Measurements from ENCODE around the gene JAKMIP1. TPM values are rescaled to one million over a fixed set of nuclear protein-coding genes. Genes with fewer than 3 reads are reported as not detected.

Gene JAKMIP1
- polyA plus RNA-seq, 1 experiment, result not detected

DNA sequence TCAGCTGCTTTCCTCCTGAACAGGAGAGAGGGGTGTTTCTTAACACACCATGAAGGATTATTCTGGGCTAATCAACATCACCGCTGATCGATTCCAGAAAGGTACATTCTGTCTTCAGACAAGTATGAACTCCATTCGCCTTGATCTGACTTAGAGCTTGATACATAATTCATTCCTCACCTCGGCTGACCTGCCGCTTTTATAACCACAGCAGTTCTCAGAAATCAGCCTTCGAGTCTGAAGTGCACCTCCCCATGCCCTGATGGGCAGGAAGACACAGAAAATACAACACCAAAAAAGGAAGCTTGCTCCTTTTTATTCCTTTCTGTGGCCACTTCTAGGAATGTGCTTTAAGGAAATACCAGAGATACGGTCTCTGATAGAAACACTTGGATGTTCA is 85.7 kb downstream of the JAKMIP1 start:
- Histone ChIP-seq H3K4me3 (ENCODE audit: low read depth, low read length) (no peak overlapping the region), H3K27me3 (ENCODE audit: control insufficient read depth, insufficient read depth, low read length) (no peaks in the 10 kb centered on the region), H3K27ac (ENCODE audit: low read depth, low read length) (no peak overlapping the region), H3K9me3 (ENCODE audit: control insufficient read depth, insufficient read depth, low read length) (no peaks in the 10 kb centered on the region; the same call in 1 of the 2 replicates)
- ChIA-PET CTCF (no interaction called here), POLR2A (no interaction called here)
- TF ChIP-seq, protein P1, sequence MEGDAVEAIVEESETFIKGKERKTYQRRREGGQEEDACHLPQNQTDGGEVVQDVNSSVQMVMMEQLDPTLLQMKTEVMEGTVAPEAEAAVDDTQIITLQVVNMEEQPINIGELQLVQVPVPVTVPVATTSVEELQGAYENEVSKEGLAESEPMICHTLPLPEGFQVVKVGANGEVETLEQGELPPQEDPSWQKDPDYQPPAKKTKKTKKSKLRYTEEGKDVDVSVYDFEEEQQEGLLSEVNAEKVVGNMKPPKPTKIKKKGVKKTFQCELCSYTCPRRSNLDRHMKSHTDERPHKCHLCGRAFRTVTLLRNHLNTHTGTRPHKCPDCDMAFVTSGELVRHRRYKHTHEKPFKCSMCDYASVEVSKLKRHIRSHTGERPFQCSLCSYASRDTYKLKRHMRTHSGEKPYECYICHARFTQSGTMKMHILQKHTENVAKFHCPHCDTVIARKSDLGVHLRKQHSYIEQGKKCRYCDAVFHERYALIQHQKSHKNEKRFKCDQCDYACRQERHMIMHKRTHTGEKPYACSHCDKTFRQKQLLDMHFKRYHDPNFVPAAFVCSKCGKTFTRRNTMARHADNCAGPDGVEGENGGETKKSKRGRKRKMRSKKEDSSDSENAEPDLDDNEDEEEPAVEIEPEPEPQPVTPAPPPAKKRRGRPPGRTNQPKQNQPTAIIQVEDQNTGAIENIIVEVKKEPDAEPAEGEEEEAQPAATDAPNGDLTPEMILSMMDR (IDR thresholded peaks at IDR 0.05; ENCODE audit: low read depth, low read length), result no peak
- DNase-seq (ENCODE audit: low read depth, low spot score), result no peak

DNA sequence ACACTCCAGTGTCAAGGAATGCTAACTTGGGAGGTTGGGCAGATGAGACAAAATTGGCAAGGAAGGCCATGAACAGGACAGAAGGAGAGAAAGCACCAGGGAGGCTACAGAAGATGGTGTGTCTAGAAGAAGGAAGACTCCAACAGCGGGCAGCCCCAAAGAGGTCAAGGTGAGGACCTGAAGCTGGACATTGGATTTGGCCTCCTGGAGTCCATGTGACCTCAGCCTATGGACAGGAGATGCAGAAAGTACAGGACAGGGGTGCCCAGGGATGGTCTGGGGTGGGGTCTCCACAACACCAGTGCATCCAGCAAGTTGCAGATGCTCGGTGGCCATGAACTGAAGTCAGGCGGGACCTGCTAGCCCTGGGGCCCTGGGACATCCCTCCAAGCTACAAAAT is 86.2 kb downstream of the JAKMIP1 start:
- no peaks in the 10 kb centered on the region for H3K27me3 ChIP-seq (ENCODE audit: control insufficient read depth, insufficient read depth, low read length)
- no peak overlapping the region for H3K4me3 ChIP-seq (ENCODE audit: low read depth, low read length)
- TF ChIP-seq, protein P1 (IDR thresholded peaks at IDR 0.05; ENCODE audit: low read depth, low read length), result no peak
- ChIA-PET CTCF (no interaction called here), POLR2A (no interaction called here)
- no peak overlapping the region for H3K27ac ChIP-seq (ENCODE audit: low read depth, low read length)
- no peak for DNase-seq (ENCODE audit: low read depth, low spot score)
- H3K9me3 ChIP-seq (ENCODE audit: control insufficient read depth, insufficient read depth, low read length), result no peaks in the 10 kb centered on the region; the same call in 1 of the 2 replicates

- H3K4me3 ChIP-seq (ENCODE audit: low read depth, low read length), result no peak overlapping the region
- ChIA-PET POLR2A (no interaction called here), CTCF (no interaction called here)
- H3K27ac ChIP-seq (ENCODE audit: low read depth, low read length), result no peak overlapping the region
- H3K9me3 ChIP-seq (ENCODE audit: control insufficient read depth, insufficient read depth, low read length), result no peaks in the 10 kb centered on the region; the same call in 1 of the 2 replicates
- no peaks in the 10 kb centered on the region for H3K27me3 ChIP-seq (ENCODE audit: control insufficient read depth, insufficient read depth, low read length)
- no peak for DNase-seq (ENCODE audit: low read depth, low spot score)
- TF ChIP-seq, protein P1 (IDR thresholded peaks at IDR 0.05; ENCODE audit: low read depth, low read length), result no peak
Measured at GRCh38 chr4:6113641-6114040, 86.7 kb downstream of the JAKMIP1 start.

- ChIA-PET POLR2A (no interaction called here), CTCF (no interaction called here)
- Histone ChIP-seq H3K9me3 (ENCODE audit: control insufficient read depth, insufficient read depth, low read length) (no peaks in the 10 kb centered on the region; the same call in 1 of the 2 replicates), H3K4me3 (ENCODE audit: low read depth, low read length) (no peak overlapping the region), H3K27ac (ENCODE audit: low read depth, low read length) (no peak overlapping the region), H3K27me3 (ENCODE audit: control insufficient read depth, insufficient read depth, low read length) (no peaks in the 10 kb centered on the region)
- TF ChIP-seq, protein P1 (IDR thresholded peaks at IDR 0.05; ENCODE audit: low read depth, low read length), result no peak
- DNase-seq (ENCODE audit: low read depth, low spot score), result no peak
Measured at GRCh38 chr4:6112606-6113290, 87.6 kb downstream of the JAKMIP1 start.

- TF ChIP-seq, protein P1 (IDR thresholded peaks at IDR 0.05; ENCODE audit: low read depth, low read length), result no peak
- no peak overlapping the region for H3K4me3 ChIP-seq (ENCODE audit: low read depth, low read length)
- H3K27ac ChIP-seq (ENCODE audit: low read depth, low read length), result no peak overlapping the region
- ChIA-PET POLR2A (no interaction called here), CTCF (no interaction called here)
- no peak for DNase-seq (ENCODE audit: low read depth, low spot score)
- H3K9me3 ChIP-seq (ENCODE audit: control insufficient read depth, insufficient read depth, low read length), result no peaks in the 10 kb centered on the region; the same call in 1 of the 2 replicates
- H3K27me3 ChIP-seq (ENCODE audit: control insufficient read depth, insufficient read depth, low read length), result no peaks in the 10 kb centered on the region
Measured at GRCh38 chr4:6111354-6111960, 88.9 kb downstream of the JAKMIP1 start.

Data from AG04450 (cell line).